Measurements from ENCODE around the gene MTA1.

DNA sequence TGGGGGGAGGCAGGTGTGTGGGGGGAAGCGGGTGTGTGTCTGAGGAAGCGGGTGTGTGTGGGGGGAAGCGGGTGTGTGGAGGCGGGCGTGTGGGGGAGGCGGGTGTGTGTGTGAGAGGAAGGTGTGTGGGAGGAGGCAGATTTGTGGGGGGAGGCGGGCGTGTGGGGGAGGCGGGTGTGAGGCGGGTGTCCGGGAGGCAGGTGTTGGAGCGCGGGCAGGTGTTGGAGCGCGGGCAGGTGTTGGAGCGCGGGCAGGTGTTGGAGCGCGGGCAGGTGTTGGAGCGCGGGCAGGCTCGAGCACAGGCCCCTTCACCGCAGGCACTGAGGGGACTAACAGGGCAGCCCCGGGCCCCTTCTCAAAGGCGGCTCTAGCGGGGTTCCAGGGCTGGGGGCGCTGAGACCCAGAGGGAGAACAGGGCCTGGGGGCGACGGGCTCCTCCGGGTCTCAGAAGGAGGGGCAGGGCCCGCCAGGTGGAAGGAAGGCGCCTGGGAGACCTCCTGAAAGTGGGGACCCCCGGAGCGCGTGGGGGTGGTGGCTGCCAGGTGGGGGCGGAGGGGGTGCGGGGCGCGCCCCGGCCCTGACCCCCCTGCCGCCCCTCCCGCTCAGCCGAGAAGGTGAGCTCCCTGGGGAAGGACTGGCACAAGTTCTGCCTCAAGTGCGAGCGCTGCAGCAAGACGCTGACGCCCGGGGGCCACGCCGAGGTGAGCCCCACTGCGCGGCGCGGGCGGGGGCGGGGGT, 58.2 kb downstream of the MTA1 start:
- TF ChIP-seq EZH2phosphoT487 (IDR thresholded peaks at IDR 0.05; ENCODE audit: insufficient read depth, low read depth), result no peak
- no peak for TF ChIP-seq EZH2 (IDR thresholded peaks at IDR 0.05; ENCODE audit: insufficient read depth, poor library complexity, severe bottlenecking)
